HCT116 (cell line): ENCODE data around the gene SLCO4A1. TPM values are rescaled to one million over a fixed set of nuclear protein-coding genes. Genes with fewer than 3 reads are reported as not detected.

Experiments
- ATAC-seq: fragments of 200-7000 bp; cut with Tn5 transposase; 2 replicates; pipeline ENCODE4 v1.9.1; 2020; ENCODE audit warnings: mild to moderate bottlenecking, moderate library complexity
- BruUV-seq: library from RNA; stranded (reverse); fragments of 400-500 nt; replicated peaks from 2 replicates; lab custom pipeline; 2021; lab: Mats Ljungman, UMichigan
- CTCF ChIA-PET: fragments of 300-600 bp; sonication (Branson Sonifier 250); formaldehyde crosslinking; loops from one replicate; lab custom pipeline; 2021; ENCODE audit warnings: antibody characterized with exemption; lab: Charles Lee
- POLR2A ChIA-PET: fragments of 300-600, 350-600 bp; sonication (Branson Sonifier 250); formaldehyde crosslinking; loops from one replicate; lab custom pipeline; 2021; ENCODE audit warnings: antibody characterized with exemption; lab: Charles Lee
- RAD21 ChIA-PET, 2 experiments: fragments of 300-600 bp; sonication (Branson Sonifier 250); formaldehyde crosslinking; loops; one replicate each; lab custom pipeline; 2023; ENCODE audit warnings: low total read pairs in 2 of 2; ENCODE audit not compliant: uncharacterized antibody in 2 of 2, unreplicated experiment in 2 of 2, low non-redundant PET in 1 of 2; lab: Charles Lee
- DNase-seq: peaks from one replicate; pipeline ENCODE4 v3.0.0-alpha.2; 2010; ENCODE audit warnings: low read depth, low spot score
- H2AFZ ChIP-seq: fragments of 200-600 bp; shearing (Covaris generic), sonication (generic); 2 replicates; pipeline ENCODE4 v1.6.1; 2017; ENCODE audit warnings: low read depth, mixed run types, mixed read lengths, antibody characterized with exemption, low read length; ENCODE audit not compliant: poor library complexity, severe bottlenecking
- H3K27ac ChIP-seq: 2 replicates; pipeline ENCODE4 v1.5.1; 2012; ENCODE audit warnings: low read depth, low read length
- H3K27me3 ChIP-seq: fragments of 200-600 bp; sonication (generic); 2 replicates; pipeline ENCODE4 v1.6.1; 2016; ENCODE audit warnings: mixed run types, low read length, mixed read lengths; ENCODE audit not compliant: insufficient read depth
- H3K36me3 ChIP-seq, 2 experiments: fragments of 200-500 bp in 1 of 2; fragments of 200-600 bp in 1 of 2; sonication (Bioruptor generic) in 1 of 2; sonication (generic) in 1 of 2; 2 replicates each; pipeline versions ENCODE4 v1.5.1 to v1.6.1; 2014 to 2016; ENCODE audit warnings: low read length in 2 of 2, inconsistent platforms in 1 of 2, mixed read lengths in 1 of 2, mixed run types in 1 of 2; ENCODE audit not compliant: insufficient read depth in 2 of 2, control insufficient read depth in 1 of 2
- H3K4me1 ChIP-seq, 2 experiments: fragments of 200-600 bp in 1 of 2; sonication (generic) in 1 of 2; 2 replicates each; pipeline versions ENCODE4 v1.5.1 to v1.6.1; 2012 to 2017; ENCODE audit warnings: low read length in 2 of 2, inconsistent platforms in 1 of 2, mild to moderate bottlenecking in 1 of 2, mixed read lengths in 1 of 2, mixed run types in 1 of 2, moderate library complexity in 1 of 2; ENCODE audit not compliant: insufficient read depth in 2 of 2, control insufficient read depth in 1 of 2
- H3K4me2 ChIP-seq: fragments of 200-600 bp; sonication (generic); 2 replicates; pipeline ENCODE4 v1.6.1; 2017; ENCODE audit warnings: mixed run types, low read length, mixed read lengths
- H3K4me3 ChIP-seq, 2 experiments: fragments of 200-600 bp in 1 of 2; sonication (generic) in 1 of 2; replicated peaks in 1 of 2; 2 replicates each; pipeline ENCODE4 v1.5.1; 2011 to 2016; ENCODE audit warnings: low read length in 2 of 2, control low read depth in 1 of 2, low read depth in 1 of 2, mild to moderate bottlenecking in 1 of 2, mixed read lengths in 1 of 2, mixed run types in 1 of 2
- H3K79me2 ChIP-seq: fragments of 200-600 bp; sonication (generic); 2 replicates; pipeline ENCODE4 v1.6.1; 2017; ENCODE audit warnings: mild to moderate bottlenecking, mixed run types, low read length, moderate library complexity, mixed read lengths; ENCODE audit not compliant: insufficient read depth
- H3K9ac ChIP-seq: fragments of 200-600 bp; sonication (generic); 2 replicates; pipeline ENCODE4 v1.6.1; 2016; ENCODE audit warnings: low read length, mixed read lengths
- H3K9me2 ChIP-seq: fragments of 200-600 bp; sonication (generic), shearing (Covaris generic); 2 replicates; pipeline ENCODE4 v1.6.1; 2017; ENCODE audit warnings: mixed run types, mild to moderate bottlenecking, moderate library complexity; ENCODE audit not compliant: insufficient read depth
- H3K9me3 ChIP-seq, 2 experiments: fragments of 200-500 bp in 1 of 2; fragments of 200-600 bp in 1 of 2; sonication (Bioruptor generic) in 1 of 2; sonication (generic) in 1 of 2; 2 replicates each; pipeline ENCODE4 v1.6.1; 2014 to 2017; ENCODE audit warnings: low read length in 2 of 2, mixed read lengths in 2 of 2, inconsistent platforms in 1 of 2, low read depth in 1 of 2, mild to moderate bottlenecking in 1 of 2, mixed run types in 1 of 2, moderate library complexity in 1 of 2; ENCODE audit not compliant: control insufficient read depth in 1 of 2, insufficient read depth in 1 of 2
- H4K20me1 ChIP-seq: fragments of 200-600 bp; sonication (generic), shearing (Covaris generic); 2 replicates; pipeline ENCODE4 v1.6.1; 2017; ENCODE audit warnings: mixed run types, mild to moderate bottlenecking, moderate library complexity; ENCODE audit not compliant: insufficient read depth
- CEBPB ChIP-seq: IDR thresholded peaks from 2 replicates; pipeline ENCODE4 v1.6.1; 2012; ENCODE audit warnings: low read depth
- CTCF ChIP-seq, 3 experiments: fragments of 200-600 bp in 1 of 3; sonication (generic) in 1 of 3; IDR thresholded peaks in 2 of 3; conservative IDR thresholded peaks in 1 of 3; 2 replicates each; pipeline ENCODE4 v1.5.1; 2012 to 2017; ENCODE audit warnings: low read depth in 2 of 3, low read length in 2 of 3, antibody characterized with exemption in 1 of 3, borderline replicate concordance in 1 of 3, control low read depth in 1 of 3, mild to moderate bottlenecking in 1 of 3, mixed read lengths in 1 of 3, mixed run types in 1 of 3, moderate library complexity in 1 of 3; ENCODE audit not compliant: insufficient read depth in 1 of 3
- EGR1 ChIP-seq: IDR thresholded peaks from 2 replicates; pipeline ENCODE4 v1.6.1; 2012; ENCODE audit warnings: low read depth
- ELF1 ChIP-seq: IDR thresholded peaks from 2 replicates; pipeline ENCODE4 v1.6.1; 2012; ENCODE audit warnings: low read depth, borderline replicate concordance
- EZH2 ChIP-seq: fragments of 200-600 bp; sonication (generic); IDR thresholded peaks from 2 replicates; pipeline ENCODE4 v1.6.1; 2017; ENCODE audit warnings: antibody characterized with exemption, mixed run types
- EZH2phosphoT487 ChIP-seq: fragments of 200-600 bp; IDR thresholded peaks from 2 replicates; pipeline ENCODE4 v1.6.1; 2018; ENCODE audit warnings: antibody characterized with exemption, borderline replicate concordance
- JUND ChIP-seq: IDR thresholded peaks from 2 replicates; pipeline ENCODE4 v1.6.1; 2012
- POLR2A ChIP-seq: IDR thresholded peaks from 2 replicates; pipeline ENCODE4 v1.7.0; 2011; ENCODE audit warnings: borderline replicate concordance; ENCODE audit not compliant: insufficient read depth, insufficient read length; ENCODE audit errors: extremely low read depth
- POLR2AphosphoS5 ChIP-seq: IDR thresholded peaks from 2 replicates; pipeline ENCODE4 v1.6.1; 2011; ENCODE audit warnings: mild to moderate bottlenecking, low read depth, low read length, moderate library complexity
- RAD21 ChIP-seq: IDR thresholded peaks from 2 replicates; pipeline ENCODE4 v1.6.1; 2012; ENCODE audit warnings: low read depth, mild to moderate bottlenecking
- SIN3A ChIP-seq: IDR thresholded peaks from 2 replicates; pipeline ENCODE4 v1.6.1; 2012; ENCODE audit warnings: low read depth
- SP1 ChIP-seq: IDR thresholded peaks from 2 replicates; pipeline ENCODE4 v1.6.1; 2012; ENCODE audit warnings: low read depth
- YY1 ChIP-seq: IDR thresholded peaks from 2 replicates; pipeline ENCODE4 v1.6.1; 2011; ENCODE audit warnings: low read length, low read depth, moderate library complexity, mild to moderate bottlenecking; ENCODE audit not compliant: insufficient replicate concordance; ENCODE audit errors: extremely low read depth
- ZFX ChIP-seq: fragments of 450-650 bp; IDR thresholded peaks from 2 replicates; pipeline ENCODE4 v1.6.1; 2017
- intact Hi-C: fragments of 100-400 bp; cut with micrococcal nuclease; formaldehyde crosslinking; loops from 2 replicates; pipeline ENCODE4 v1.10.0; 2022
- total RNA-seq: library from RNA; stranded (reverse); gene quantifications from one replicate; pipeline ENCODE4 v1.2.1, GENCODE V29; 2021; ENCODE audit not compliant: unreplicated experiment
- TF ChIP-seq, protein P1 (sequence below): IDR thresholded peaks from 2 replicates; pipeline ENCODE4 v1.6.1; 2012
- TF ChIP-seq, protein P2 (sequence below): IDR thresholded peaks from 2 replicates; pipeline ENCODE4 v1.6.1; 2012
- TF ChIP-seq, protein P3 (sequence below): IDR thresholded peaks from 2 replicates; pipeline ENCODE4 v1.6.1; 2012; ENCODE audit warnings: low read depth

The SLCO4A1 gene
- total RNA-seq, 1 experiment from 2014 or later: 107 TPM

GRCh38 chr20:62643521-62644043 is 1.3 kb downstream of the SLCO4A1 start (continued):
- TF ChIP-seq SP1: no peak
- TF ChIP-seq POLR2AphosphoS5: no peak; the same call in 1 of the 2 replicates
- TF ChIP-seq, protein P1, sequence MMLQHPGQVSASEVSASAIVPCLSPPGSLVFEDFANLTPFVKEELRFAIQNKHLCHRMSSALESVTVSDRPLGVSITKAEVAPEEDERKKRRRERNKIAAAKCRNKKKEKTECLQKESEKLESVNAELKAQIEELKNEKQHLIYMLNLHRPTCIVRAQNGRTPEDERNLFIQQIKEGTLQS: no peak
- TF ChIP-seq ELF1: no peak
- no peak for TF ChIP-seq RAD21
- TF ChIP-seq ZFX: no peak
- TF ChIP-seq SIN3A: no peak
- TF ChIP-seq EGR1: no peak
- TF ChIP-seq, protein P2, sequence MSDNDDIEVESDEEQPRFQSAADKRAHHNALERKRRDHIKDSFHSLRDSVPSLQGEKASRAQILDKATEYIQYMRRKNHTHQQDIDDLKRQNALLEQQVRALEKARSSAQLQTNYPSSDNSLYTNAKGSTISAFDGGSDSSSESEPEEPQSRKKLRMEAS: no peak

GRCh38 chr20:62644044-62644795 is 1.9 kb downstream of the SLCO4A1 start:
- CTCF ChIA-PET: interaction anchor here (0.8 to 1.2 kb wide), 2 partner anchors 147 to 148 kb away, joined by 3 read pairs; no protein-coding TSS in a partner anchor
- RAD21 ChIA-PET: interaction anchor here in 1 of 2 experiments (1.1 kb wide), 1 partner anchor 21 kb away, joined by 4 read pairs; no protein-coding TSS in a partner anchor
- Histone ChIP-seq H3K36me3 (peaks cover 0 to 40% of the 10 kb centered on the region in 2 experiments; a peak in 2 of 4 replicates), H3K9me2 (no peaks in the 10 kb centered on the region), H3K4me1 (peaks cover 46 to 62% of the 10 kb centered on the region in 2 experiments), H3K4me3 (peak overlapping the region; percentile 80 to 83), H3K9ac (peak overlapping the region; percentile 86), H2AFZ (no peak overlapping the region), H4K20me1 (peaks cover 23% of the 10 kb centered on the region; the same call in 1 of the 2 replicates), H3K27me3 (no peaks in the 10 kb centered on the region), H3K4me2 (peak overlapping the region; percentile 87), H3K79me2 (peaks cover 70% of the 10 kb centered on the region), H3K27ac (peak overlapping the region; percentile 90), H3K9me3 (no peaks in the 10 kb centered on the region)
- no TSS peak for BruUV-seq
- no peak for DNase-seq
- POLR2A ChIA-PET: no interaction called here
- ATAC-seq: no peak
- intact Hi-C loops: no loop called here
- TF ChIP-seq EZH2phosphoT487 (no peak), POLR2AphosphoS5 (no peak; the same call in 1 of the 2 replicates), POLR2A (no peak), CEBPB (no peak), ZFX (no peak), EZH2 (no peak), JUND (no peak), CTCF (IDR thresholded peaks at IDR 0.05 in 2 of 3, conservative IDR thresholded peaks at IDR 0.05 in 1 of 3; ENCODE audit: borderline replicate concordance in 1 of 3, insufficient read depth in 1 of 3, low read depth in 2 of 3, low read length in 2 of 3) (no peak), SIN3A (no peak), RAD21 (no peak), EGR1 (no peak), YY1 (no peak)
- TF ChIP-seq, protein P1: no peak
- TF ChIP-seq, protein P3, sequence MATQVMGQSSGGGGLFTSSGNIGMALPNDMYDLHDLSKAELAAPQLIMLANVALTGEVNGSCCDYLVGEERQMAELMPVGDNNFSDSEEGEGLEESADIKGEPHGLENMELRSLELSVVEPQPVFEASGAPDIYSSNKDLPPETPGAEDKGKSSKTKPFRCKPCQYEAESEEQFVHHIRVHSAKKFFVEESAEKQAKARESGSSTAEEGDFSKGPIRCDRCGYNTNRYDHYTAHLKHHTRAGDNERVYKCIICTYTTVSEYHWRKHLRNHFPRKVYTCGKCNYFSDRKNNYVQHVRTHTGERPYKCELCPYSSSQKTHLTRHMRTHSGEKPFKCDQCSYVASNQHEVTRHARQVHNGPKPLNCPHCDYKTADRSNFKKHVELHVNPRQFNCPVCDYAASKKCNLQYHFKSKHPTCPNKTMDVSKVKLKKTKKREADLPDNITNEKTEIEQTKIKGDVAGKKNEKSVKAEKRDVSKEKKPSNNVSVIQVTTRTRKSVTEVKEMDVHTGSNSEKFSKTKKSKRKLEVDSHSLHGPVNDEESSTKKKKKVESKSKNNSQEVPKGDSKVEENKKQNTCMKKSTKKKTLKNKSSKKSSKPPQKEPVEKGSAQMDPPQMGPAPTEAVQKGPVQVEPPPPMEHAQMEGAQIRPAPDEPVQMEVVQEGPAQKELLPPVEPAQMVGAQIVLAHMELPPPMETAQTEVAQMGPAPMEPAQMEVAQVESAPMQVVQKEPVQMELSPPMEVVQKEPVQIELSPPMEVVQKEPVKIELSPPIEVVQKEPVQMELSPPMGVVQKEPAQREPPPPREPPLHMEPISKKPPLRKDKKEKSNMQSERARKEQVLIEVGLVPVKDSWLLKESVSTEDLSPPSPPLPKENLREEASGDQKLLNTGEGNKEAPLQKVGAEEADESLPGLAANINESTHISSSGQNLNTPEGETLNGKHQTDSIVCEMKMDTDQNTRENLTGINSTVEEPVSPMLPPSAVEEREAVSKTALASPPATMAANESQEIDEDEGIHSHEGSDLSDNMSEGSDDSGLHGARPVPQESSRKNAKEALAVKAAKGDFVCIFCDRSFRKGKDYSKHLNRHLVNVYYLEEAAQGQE: no peak
- TF ChIP-seq, protein P2: no peak
